GM21576 (cell line): Measurements from ENCODE around the gene CDH7.

Experiments used
- ATAC-seq: cut with Tn5 transposase; IDR thresholded peaks from one replicate; pipeline ENCODE4 v1.9.1; 2021; ENCODE audit warnings: mild to moderate bottlenecking, moderate library complexity; ENCODE audit not compliant: unreplicated experiment

CDH7 gene, protein sequence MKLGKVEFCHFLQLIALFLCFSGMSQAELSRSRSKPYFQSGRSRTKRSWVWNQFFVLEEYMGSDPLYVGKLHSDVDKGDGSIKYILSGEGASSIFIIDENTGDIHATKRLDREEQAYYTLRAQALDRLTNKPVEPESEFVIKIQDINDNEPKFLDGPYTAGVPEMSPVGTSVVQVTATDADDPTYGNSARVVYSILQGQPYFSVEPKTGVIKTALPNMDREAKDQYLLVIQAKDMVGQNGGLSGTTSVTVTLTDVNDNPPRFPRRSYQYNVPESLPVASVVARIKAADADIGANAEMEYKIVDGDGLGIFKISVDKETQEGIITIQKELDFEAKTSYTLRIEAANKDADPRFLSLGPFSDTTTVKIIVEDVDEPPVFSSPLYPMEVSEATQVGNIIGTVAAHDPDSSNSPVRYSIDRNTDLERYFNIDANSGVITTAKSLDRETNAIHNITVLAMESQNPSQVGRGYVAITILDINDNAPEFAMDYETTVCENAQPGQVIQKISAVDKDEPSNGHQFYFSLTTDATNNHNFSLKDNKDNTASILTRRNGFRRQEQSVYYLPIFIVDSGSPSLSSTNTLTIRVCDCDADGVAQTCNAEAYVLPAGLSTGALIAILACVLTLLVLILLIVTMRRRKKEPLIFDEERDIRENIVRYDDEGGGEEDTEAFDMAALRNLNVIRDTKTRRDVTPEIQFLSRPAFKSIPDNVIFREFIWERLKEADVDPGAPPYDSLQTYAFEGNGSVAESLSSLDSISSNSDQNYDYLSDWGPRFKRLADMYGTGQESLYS

DNA sequence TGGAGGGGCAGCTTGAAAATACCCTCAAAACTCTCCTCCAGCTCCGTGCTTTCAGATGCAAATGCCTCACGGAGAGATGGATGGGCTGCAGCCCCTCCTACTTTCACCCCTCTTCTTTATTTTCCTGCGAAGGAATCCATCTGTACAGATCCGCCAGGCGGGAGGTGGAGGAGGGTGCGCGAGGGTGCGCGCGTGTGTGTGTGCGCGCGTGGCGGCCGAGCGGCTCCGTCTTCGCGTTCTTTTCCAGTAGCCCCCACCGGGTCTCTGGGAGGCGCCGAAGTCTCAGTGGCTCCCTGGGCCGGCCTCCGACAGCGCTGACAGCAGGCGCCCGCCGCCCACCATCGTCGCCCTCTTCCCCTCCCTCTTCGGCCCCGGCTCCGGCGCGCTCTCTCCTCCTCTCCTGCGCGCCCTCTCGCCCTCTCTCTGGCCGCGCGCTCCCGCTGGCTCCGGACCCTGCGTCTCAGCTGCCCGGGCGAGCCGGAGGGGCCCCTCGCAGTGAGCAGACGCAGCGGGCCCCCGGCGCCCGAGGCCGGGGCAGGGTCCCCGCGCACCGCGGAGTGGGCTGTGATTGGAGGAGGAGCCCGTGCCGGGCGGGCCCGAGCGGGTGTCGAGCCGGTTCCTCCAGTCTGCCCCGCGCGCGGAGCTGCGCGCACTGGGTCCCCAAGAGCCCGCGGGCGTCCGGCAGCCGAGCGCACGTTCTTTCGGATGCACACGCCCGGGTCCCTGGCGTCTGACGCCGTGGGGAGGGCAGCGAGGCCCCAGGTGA, at the start of gene CDH7:
TSS of gene CDH7 (plus strand) at position 624 of the 766 bp plus-strand sequence. CDS start 11,831 bp downstream, outside the sequence.
- ATAC-seq = no peak

DNA sequence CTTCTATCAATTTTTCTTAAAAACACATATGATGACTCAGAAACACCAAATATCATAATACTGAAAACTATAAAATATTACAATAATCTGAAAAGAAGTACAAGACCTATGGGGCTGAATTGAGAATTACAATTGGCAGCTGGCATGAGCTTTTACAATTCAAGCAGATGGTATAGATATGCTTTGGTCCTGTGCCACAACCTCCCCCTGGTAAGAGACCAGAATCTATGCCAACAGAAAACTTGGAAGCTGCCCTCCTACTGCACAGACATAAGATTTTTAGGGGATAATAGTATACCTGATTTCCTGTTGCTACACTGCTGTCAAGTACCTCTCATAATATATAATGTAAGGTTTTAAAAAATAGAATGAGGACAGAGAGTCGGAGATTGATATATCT, 46.8 kb upstream of the CDH7 start:
- no peak for ATAC-seq

DNA sequence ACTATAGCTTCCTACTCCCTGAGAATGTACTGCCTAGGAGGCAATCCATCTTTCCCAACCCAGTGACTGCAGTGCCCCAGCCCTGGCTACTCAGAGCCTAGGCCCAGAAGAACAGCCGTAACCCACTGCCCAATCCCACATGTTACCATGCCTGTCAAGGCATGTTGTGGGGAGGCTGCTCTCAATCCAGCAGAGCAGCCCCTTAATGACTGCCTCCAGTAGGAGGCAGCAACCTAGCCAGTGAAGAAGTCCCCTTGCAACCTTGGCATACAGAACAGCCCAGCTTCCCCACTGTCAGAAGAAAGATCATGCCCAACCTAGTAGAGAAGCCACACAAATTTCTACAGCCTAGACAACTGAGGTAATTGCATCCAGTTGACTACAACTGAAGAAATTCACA, 44.2 kb upstream of the CDH7 start:
- ATAC-seq = no peak

DNA sequence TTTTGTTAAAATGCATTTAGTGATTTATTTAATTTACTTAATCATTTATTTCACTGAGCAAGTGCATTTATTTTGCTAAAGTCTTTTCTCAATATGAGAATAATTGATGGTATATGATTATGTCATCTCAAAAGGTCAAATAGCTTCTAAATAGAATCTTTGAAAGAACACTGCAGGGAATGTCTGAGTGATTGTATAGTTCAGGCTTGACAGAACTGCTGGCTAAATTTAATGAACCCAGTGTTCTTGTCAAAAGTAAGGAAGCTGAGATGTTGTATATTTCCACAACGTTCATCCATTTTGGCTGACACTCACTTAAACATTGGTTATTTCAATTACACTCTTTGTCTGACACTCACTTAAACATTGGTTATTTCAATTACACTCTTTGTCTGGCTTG, 39.3 kb upstream of the CDH7 start:
- ATAC-seq = no peak

DNA sequence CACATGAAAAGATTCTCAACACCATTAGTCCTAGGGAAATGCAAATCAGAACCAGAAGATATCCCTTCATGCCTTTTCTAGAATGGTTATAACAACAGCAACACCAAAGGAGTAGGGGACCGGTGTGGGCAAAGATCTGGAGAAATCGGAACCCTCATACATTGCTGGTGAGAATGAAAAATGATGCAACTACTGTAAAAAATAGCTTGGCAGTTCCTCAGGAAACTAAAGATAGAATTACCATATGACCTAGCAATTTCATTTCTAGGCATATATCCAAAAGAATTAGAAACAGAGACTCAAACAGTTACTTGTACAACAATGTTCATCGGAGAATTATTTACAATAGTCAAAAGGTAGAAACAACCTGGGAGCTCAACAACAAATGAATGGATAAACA, 29.2 kb upstream of the CDH7 start:
- ATAC-seq = no peak

DNA sequence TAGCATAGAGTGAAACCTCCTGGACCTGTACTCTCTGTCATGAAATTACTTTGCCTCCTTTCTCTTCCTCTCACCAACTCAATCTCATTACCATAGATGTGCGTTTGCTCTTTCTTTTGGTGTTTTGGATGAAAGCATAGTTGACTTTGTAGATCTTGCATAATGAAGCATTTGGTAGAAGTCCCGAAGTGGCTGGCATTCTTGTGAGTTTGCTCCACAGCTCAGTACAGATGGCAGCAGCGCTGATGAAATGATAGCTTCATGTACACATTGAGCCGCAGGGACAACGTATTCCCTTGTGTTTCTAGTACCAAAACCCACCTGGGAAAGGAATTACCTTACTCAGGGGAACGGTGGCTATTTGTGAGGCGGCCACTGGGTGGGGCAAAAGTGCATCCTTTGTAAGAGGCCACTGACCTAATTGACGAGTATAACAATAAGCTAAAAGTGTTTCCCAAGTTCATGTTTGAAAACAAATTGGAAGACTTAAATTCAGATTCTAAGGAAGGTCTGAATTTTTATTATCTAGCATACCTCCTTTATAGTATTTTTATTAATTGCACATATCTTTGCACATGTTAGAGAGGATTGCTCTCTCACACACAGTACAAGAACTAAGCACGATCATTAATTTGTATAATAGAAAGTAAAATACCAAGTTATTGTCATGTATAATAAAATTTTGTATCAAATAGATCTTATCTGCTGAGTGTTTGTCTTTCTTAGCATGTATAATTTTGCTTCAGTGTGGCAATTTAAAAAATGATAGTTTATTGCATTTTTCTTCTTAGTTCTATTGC, 25.4 kb upstream of the CDH7 start:
- no peak for ATAC-seq

DNA sequence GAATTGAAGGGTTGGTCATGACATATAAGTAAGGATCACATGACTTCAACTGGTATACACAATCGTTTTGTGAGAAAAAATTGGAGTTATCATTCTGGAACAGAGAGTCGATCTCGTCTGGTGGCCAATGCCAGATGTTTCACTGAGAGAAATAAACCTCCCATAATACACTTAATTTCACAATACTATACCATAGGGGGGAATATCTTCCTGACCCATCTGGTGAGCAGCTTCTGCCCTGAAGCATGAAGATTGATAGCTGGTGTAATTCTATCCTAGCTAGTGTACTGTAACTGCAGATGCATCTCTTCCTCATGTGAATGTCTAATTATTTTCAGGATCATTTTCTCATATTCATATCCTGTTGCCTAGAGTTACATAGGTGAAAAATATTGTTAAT, 15.7 kb upstream of the CDH7 start:
- no peak for ATAC-seq

DNA sequence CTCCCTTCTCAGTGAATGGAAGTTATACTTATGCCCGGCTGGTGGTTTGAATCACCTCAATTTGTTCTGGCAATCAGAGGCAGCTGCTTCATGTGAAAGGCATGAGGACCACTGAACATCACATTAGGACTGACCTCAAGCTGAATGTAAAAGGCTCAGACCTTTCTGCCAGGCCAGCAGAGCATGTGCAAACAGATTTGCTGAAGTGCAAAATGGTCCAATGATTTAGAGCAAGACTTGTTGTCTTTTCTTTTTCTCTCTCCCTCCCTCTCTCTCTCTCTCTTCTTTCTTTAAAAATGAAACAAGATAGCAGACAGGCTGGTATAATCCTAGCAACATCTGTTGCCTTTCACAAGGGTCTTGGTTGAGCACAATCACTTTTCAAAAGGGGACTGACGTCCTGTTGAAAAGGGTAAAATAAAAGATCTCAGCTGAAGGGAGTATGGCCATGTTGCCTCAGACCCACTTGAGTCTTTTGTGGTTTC, 13.3 kb upstream of the CDH7 start:
- no peak for ATAC-seq

DNA sequence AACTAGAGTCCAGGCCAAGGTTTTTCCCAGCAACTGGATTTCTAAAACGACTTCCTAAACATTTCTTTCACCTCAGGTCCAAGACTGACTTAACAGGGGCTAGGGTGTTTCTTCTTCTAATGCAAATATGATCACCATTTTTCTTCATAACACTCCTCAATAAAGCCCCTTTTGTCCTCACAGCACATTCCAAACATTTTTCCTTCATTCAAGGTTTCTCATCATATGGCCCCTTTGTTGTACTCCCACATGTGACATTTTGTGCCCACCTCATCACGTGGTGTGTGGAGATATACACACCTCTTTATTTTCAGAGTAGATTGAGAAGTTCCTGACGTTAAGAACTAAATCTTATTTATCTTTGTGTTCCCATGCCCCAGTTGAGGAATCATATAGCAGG, 3.9 kb upstream of the CDH7 start:
- no peak for ATAC-seq

DNA sequence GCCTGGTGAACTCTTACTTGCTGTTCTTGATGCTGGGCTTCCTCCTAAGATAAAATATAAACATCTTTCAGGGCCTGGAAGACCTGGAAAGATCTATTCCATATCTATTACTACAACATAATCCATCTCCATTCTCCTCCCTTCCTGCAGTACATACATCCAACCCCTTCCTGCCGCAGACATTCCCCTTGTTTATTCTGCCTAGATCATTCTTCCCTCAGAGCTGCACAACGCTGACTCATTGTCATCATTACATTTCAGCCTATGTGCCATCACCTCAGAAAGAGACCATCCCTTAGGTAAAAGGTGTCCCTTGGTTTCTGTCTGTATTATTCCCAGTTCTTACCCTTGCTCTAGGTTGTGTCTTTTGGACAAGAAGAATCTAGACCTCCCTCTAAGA, 2.5 kb upstream of the CDH7 start:
- ATAC-seq = no peak

DNA sequence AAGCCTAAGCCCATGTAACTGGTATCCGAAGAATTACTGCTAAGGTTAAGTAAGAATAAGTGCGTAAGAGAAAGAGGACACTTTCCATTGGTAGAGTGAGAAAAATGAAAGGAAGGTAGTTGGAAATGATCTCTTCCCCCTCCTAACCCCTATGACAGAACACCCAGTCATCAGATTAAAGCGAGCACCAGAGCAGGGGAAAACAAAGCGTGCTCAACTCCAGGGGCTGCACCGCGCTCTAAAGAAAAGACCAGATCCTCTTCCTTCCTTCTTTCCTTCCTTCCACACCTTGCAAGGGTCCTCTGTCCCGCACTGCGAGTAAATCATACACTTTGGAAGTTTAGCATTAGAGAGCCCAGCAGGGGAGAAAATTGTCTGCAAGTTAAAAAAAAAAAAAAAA, 971 bp upstream of the CDH7 start:
- no peak for ATAC-seq

DNA sequence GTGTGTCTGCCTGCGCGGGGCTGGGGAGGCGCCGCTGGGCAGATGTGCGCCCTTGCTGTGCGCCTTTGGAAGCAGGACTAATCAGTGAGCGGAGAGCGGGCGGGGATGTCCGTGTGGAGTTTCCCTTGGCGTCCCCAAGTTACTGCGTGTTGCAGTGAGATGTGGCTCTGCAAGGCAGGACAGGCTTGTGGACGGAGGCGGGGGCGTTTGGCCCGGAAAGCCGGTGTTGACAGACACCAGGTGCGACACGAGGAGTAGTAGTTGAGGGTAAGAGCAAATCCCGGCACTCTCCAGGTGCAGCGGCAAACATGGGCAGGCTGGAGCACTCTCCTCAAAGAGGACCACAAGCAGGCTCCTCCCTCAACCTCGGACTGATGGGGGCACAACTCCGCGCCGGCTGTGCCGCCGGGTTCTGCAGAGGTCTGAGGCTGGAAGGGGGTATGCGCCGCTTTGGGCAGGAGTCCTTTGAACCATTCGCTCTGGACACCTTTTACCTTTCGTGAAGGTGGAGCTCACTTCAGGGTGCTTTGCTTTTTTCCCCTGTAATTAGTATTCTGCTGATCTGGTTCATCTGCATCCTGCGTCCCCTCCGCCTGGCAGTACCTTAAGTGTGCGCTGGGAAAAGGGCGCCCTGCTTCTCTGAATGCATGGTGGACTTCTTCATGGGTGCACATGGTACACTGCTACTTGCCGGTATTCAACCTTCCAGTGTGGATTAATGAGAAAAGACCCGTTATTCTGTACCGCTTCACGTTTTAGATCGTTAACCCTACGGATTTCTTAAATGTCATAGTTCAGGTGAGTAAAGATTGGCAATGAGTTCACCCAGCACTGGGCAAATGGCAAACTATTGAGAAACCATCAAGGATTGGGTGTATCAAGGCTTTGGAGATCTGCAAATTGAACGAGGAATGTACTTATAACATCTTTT, 608 bp downstream of the CDH7 start:
- ATAC-seq = no peak

DNA sequence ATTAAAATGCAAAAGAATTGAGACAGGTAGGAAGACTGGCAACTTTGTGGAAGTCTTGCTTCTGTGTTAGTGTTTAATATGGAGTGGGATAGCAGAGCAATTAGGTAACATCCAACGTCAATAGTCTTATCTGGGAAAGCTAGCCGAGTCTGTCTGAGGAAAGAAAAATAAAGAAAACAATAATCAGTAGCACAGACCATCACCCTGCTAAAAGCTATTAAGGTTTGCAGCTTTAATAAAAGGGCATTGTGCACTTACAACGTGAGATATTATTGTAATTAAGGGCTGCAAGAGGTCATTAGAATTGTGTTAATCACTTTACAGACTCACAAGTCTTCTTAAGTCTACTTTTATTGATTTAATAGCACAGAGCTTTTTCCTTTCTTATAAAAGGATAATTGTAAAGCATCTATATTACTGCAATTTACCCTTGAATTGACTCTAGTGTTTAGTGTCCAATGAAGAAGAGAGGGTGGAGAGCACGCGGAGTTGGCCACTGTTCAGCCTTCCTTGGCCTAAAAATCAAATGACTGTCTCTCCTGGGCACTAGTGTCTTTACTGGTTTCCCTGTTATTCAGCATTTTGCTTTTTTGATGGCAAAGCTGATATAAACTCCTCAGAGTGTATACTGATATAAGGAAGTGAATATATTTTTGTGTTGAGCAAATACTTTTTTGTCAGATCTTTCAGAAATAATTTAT, 2.0 kb downstream of the CDH7 start:
- no peak for ATAC-seq

DNA sequence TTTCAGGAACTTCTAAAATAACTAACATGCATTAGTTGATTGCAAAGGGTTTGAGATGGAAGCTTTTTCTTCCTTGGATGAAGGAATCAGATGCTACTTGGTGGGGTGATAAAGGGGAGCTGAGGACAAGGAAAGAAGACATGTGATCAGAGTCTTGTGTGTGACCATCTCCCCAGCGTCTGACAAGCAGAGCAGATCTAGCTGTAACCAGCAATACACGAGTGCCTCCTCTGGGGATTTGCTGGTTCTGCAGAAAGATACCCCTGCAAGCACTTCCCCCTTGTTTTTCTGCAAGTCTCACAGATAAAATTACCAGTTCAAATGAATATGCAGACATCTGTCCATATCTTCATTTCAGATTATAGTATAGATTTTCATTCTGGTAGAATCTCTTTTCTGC, 2.7 kb downstream of the CDH7 start:
- no peak for ATAC-seq

DNA sequence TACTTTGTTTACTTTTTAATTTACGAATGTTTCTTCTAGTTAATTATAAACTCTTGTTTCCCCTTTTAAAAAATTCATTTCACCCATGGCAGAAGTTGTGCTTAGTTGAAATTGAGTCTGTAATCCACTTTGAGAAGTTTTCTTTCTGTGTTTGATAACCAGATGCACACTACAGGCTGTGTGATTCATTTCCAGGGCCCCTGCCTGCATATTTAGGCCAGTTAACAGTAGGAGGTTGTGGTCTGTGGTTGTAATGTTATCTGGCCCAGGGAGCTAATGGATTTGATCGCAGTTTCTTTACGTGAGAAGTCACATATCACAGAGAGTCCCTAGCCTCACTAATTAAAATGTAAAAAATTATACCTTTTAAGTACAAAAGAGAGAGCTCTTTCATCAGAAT, 3.3 kb downstream of the CDH7 start:
- ATAC-seq = no peak

DNA sequence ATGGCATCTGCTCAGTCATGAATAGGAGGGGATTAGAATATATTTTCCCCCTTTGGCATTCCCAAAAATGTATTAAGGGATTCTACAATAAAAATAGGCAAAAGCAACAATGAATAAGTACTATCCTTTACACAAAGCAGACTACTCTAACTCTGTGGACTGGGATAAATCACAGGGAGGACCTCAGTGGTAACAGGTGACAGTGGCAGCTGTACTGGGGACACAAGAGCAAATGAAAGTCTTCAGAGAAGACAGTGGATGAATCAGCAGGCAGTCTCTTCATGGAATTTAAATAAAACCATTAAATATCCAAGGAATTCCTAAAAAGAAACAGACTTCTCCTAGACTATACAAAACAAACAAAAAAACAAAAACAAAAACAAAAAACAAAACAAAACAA, 4.8 kb downstream of the CDH7 start:
- ATAC-seq = no peak

DNA sequence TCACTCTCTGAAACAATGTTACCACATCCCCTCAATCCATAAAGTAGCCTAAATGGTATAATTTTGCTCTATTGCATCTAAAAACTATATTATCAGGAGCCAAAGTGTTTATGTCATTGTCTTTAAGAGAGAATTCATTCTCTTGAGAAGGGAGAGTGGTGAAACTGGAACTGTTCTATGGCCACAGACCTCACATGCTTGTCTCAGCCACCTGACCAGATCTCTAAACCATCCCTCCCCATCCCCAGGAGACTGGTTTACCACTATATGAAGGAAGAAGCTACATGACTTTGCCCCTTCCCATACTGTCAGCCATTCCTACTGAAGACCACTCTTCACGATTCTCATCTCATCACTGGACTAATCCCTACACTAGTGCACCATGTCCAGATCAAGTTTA, 9.6 kb downstream of the CDH7 start:
- ATAC-seq = no peak

DNA sequence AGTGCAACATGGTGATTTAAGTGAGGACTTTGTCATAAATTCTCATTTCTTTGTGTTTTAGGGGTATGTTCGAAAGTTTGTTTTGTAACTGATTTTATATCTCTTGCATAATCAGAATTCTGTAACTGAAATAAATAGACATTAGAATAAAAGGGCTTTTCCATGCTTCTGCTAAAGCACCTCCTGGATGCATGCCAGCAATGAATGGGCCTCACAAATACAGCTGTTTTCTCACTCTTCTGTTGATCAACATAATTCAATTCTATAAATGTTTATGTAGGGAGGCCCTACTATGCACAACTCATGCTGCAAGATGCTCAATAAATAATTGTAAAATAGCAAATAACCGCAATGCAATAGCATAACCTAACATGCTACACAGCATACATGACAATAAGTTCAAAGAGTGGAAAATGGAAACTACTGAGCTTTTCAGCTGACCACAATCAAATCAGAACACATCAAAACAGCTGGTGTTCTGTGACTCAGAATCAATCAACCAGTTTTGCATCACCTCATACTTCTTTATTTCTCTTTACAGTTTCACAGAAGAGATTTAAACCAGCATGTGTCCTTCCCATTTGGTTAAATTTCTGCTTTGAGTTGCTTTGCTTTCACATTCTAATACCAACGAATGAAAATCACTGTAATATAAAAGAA, 11.0 kb downstream of the CDH7 start:
- no peak for ATAC-seq
